GM19455 (cell line): ENCODE data around the gene FSTL1.
"Not testable (repeated sequence)": the region's sequence is repeated elsewhere in the genome, so short reads cannot be mapped to it uniquely, and the experiment has no call there.

Experiments
- ATAC-seq: cut with Tn5 transposase; IDR thresholded peaks from one replicate; pipeline ENCODE4 v1.9.1; 2021; ENCODE audit not compliant: unreplicated experiment

Gene FSTL1

DNA sequence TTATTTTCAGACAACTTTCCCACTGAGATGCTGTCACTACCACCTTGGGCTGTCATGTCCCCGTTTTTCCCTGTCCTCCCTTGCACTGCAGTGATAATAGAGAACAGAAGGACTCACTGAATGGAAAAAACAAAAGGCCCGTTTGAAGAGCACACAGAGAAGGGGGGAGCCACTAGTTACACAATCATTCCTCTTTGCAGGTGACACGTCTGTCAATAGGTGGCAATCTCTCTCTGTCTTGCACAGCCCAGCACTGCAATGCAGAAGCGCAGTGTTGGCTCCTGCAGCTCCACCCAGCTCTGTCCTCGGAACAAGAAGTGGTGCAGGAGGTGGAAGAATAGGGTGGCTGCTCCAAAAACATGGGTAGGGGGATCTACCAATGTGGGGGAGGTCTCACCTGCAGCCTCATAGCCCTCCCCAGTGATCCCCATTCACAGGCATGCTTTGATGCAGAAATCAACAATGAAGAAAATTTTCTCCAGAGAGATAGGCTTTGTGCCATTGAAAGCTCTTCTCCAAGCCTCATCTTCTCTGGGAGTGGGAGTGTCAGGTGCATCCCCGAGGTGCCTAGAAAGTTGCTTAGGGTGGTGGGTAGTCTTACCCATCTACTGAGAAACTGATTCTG, 31.8 kb downstream of the FSTL1 start:
- peak; percentile 63 for ATAC-seq

DNA sequence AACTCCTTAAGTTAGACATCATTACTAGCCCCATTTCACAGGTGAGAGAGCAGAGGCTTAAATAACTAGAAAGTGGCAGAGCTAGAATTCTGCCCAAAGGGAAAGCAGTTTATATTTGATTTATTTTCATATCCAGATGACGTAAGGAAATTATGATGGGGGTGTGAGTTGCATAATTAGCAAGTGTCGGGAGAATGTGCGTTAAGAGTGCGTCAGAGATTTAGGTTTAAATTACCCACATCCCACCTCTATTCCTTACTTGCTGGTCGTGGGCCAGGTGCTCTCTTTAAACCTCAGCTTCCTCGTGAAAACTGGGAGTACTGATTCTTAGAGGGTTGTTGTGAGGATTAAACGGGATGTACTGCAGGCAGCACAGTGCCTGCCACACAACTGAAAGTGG, 32.3 kb downstream of the FSTL1 start:
- ATAC-seq: no peak

DNA sequence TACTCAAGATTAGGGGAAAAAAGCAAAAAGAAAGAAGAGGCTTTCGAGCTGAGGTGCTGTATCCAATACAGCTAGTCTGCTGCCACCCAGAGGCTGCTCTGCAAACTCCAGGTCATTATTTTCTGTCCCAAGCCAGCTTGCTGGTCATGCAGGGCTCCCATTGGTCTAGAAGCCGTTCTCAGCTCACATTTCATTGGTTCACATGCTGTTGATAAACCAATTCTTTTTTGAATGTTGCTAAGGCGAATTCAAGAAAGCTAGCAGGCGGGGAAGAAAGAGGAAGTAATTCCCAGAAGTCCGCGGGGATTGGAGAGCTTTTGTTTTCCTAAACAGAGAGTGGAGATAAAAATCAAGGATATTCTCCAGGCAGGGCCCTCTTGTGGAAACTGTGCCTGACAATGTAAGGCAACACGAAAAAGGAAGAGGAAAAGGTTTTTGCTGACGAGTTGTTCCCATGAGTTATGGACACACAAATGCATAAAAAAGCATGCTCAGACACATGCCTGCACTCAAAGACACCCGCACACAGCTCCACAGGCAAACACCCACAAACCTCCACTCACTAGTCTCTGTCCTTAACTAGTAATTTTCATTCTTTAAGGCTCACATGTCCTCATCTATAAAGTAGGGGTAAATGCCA, 33.4 kb downstream of the FSTL1 start:
- peak; percentile 99 for ATAC-seq

DNA sequence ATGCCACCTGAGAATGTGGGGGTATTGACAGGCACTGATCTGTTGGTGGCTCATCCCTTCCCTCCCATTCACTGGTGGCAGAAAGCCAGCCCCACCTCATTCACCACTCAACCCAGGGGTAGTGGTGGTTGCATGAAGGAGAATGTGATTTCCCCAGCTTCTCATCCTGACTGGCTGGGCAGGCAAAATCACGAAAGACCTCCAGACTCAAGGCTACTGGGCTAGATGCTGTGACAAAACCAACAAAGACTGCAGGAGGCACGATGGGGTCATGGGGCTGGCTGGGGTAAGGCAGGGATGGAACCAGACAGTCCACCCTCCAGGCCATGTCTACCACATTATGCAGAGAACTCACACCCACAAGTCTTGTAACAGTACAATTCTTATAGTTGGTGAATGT, 33.9 kb downstream of the FSTL1 start:
- peak; percentile 35 for ATAC-seq

DNA sequence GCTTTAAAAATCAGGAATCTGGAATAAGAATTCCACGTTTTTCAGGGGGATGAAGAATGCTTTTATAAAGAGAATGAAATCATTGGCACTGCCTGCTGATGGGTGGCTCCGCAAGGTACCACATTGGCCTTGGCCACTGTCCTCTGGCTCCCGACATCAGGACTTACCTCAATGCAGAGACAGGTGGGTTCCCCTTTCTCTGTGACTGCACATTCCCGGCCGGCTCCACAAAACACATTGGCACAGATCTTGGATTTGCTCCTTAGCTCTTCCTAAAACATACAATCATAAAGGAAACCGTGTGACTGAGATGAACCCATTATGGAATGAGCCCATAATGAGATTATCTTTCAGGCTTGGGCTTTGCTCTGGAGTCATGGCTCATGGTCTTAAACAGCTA, 35.0 kb downstream of the FSTL1 start:
- ATAC-seq: no peak

DNA sequence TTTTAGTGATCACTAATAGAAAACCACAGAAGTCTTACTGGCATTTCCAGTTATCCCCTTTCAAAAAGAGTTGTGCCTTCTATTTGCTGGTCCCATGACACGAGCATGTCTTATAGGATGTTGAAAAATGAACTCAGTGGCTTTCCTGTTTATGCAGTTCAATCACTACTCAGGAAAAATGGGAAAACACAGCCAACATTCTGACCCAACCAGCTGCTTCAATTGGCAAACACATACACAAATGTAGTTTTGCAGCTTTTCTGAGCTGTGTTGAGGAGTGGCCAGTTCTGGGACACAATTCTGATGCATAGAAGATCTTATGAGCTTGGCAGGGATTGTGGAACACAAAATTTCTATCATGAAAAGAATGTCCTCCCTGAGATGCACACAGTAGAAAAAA, 40.3 kb downstream of the FSTL1 start:
- ATAC-seq: no peak

DNA sequence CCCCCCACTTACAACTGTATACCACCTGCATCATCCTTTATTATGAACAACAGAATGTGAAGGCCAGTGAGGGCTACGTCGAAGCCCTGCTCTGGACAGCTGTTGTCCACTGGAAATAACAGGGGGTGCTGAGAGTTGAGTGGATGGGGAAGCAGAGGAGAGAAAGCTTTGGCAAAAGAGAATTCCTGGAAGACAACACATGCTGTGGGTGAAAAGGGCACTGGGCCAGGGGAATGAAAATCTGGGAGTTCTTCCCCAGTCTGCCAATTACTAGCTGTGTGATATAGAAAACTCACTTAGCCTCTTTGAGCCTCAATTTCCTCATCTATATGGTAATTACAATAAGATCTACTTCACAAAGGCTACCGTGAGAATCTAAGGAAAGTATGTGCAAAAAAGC, 40.7 kb downstream of the FSTL1 start:
- ATAC-seq: no peak

DNA sequence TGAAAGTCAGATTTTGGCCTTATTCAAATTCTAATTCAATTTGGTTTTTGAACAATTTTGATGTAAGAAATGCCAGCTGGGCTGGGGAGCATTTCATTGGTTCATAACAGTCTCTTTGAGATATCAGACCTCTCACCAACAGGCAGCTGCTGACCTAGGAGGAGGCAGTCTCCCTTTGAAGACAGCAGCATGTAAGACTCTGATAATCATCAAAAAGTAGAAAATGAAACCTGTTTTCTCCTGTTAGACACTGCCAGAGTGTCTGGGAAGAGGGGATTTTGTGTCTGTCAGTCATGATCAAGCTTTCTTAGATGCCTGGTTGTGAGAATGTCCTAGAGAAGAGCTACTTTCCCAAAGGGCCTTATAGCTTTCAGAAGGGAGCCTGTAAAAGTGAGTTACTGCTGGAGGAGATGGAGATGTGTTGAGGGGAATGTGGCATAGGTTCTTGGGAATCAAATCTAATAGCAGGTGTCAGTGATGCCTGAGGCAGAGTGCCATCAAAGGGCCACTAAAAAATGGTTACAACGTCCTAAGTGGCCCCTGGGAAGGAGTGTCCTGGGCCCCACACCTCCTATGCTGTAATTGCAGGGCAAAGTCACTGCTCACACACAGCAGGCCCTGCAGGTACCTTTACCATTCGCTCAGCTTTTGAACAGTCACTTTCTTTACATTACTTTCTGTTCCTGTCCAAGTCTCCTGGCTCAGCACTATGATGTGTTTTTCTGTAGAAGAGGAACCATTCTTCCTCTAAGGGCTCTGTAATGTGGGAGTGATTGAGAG, 43.1 kb downstream of the FSTL1 start:
- no peak for ATAC-seq

DNA sequence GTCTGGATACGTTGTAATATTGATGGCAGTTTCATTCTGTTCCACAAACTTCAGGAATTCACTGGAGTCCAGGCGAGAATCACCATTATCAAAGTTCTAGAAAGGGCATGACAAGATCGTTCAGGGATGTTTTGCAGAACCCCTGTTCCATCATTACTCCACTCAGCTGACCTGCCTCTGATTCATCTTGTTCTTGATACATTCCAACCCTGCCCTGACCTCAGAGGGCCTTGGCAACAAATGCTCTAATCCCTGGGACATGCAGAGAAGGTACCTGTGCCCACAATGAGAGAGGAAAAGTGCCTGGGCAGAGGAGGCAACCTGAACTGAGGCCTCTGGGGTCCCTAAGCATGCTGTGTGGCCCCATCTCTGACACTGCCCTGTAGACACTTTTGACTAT, 45.9 kb downstream of the FSTL1 start:
- ATAC-seq: no peak

DNA sequence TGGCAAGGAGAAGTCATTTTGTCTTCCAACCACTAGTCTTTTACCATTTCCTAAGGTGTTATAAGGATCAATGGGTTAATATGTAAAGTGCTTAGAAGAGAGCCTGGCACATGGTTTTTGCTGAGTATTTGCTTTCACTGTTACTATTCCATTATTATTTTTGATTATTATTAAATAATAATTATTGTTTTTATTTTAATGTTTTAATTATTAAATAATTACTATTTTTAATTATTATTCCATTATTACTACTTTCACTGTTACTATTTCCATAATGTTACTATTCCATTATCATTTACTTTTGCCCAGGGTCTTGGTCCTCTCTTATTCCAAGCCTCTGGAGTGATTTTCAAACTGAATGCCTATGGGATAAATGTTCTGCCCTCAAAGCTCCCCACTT, 48.5 kb downstream of the FSTL1 start:
- ATAC-seq: no peak

DNA sequence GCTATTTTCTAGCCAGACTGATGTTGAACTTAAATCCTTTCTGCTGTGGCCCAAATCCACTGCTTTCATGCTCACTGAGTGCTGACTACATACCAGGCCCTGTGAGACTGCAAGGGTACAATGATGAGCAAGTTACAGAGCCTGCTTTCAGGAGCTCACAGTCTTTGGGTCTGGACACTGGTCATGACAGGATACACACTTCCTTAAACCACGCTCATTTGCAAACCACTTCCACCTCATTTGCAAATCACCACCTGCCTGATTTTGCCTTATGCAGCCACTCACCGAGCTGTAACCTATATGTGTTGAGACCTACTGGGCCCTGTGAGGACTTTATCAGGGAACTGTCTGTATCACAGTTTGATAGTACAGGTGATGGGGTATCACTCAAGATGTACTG, 51.4 kb downstream of the FSTL1 start:
- ATAC-seq: peak; percentile 82

DNA sequence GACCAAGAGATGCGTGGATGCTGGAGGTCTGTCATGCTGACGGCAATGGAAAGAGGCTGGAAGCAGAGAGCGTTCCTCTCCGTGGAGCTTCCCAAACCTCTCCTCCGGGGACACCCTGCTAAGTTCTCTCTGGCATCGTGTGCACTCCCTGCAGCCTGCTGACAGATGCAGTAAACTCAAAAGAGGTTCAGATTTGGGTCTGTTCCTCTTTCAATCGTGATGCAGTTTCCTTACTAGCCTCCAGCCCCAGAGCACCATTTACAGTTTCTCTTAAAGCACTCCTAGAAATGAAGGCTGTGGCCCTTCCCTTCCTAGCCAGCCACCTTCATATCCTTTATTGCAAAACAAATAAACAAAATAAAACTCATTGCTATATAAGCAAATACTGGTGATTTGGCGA, 54.3 kb downstream of the FSTL1 start:
- ATAC-seq: no peak

DNA sequence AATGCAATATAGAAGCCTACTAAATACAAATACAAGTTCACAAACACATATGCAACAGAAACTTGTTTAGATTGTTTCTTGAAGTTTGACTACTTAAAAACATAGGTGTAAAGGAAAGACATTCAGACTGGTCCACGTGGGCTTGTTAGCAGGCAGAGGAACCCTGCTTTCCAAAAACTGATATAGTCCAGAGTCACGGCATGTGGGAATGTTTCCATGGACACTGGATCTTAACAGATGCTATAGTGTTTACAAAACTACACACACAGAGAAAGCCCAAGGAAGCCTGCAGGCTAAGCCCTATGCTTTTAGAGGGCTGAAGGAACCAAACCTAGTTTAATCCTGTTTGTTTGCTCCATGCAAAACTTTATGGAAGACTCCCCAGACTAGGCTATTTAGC, 56.4 kb downstream of the FSTL1 start:
- no peak for ATAC-seq

DNA sequence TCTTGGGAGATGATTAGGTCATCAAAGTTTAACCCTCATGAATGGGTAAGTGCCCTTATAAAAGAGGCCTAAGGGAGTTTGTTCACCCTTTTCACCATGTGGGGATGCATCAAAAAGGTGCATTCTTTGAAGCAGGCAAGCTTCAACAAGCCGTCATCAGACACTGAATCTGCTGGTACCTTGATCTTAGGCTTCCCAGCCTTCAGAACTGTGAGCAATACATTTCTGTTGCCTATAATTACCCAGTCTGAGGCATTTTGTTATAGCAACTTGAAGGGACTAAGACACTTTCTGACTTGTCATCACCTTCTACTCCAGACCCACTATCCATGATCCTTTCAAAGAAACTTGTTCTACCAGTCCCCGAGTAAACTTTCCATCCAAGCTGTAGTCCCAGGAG, 57.0 kb downstream of the FSTL1 start:
- no peak for ATAC-seq

DNA sequence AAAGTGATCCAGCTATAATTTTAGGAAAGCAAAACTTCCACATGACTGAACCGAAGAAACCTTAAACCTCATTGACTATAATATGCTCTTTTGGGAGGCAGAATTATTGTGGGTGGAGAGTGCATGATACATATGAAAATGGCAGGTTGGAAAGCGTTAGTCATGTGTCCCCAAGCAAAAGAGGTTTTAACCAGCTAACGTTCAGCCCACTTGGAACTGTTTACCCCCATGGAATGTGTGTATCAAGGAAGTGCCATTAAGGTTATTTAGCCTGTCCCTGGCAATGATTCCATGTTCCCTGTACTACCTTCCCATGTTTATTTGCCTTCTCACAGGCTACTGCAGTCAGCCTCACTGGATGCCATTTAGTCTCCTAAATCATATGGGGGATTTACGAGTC, 57.5 kb downstream of the FSTL1 start:
- ATAC-seq: no peak

DNA sequence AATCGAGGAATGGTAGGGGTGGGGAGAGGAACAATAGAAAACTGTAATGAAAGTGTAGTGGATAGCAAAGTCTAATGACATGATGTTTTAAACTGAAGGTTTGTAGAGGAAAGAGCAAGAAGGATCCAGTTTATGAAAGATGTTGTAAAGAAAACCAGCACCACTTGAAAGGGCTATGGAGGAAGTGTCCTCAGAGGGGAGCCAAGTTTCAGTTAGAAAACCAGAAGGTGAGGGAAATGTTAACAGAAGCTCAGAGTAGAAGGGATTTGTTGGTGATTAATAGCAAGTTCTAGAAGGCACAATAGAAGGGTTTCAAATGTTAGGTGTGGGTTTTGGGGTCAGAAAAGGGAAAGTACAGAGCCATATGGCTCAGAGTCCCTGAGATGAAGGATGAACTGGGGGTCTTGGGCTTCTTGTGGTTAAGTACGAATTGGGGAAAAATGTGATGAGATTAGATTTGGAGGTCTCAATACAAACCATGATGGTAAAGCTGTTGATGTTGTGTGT, 67.8 kb downstream of the FSTL1 start:
- ATAC-seq: no peak

DNA sequence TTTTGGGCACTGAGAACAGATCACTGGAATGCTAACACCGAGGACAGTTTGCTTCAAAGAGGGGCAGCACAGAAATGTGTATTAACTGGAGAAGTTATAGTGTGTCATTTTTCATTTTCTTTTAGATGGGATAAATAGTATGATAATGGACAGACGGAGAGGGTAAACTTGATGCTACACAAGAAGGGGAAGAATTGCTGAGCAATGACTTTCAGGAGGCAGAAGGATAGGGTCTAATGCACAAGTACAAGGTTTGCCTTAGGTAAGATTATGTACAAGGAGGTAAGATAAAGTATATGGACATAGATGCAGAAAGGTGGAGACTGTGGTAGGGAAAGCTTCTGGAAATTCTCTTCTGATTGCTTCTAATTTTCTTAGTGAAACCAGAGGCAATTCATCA, 69.3 kb downstream of the FSTL1 start:
- ATAC-seq: no peak

DNA sequence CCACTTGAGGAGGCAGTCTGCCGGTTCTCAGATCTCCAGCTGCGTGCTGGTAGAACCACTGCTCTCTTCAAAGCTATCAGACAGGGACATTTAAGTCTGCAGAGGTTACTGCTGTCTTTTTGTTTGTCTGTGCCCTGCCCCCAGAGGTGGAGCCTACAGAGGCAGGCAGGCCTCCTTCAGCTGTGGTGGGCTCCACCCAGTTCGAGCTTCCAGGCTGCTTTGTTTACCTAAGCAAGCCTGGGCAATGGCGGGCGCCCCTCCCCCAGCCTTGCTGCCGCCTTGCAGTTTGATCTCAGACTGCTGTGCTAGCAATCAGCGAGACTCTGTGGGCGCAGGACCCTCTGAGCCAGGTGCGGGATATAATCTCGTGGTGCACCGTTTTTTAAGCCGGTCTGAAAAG, 72.8 kb downstream of the FSTL1 start:
- not testable (repeated sequence) for ATAC-seq

DNA sequence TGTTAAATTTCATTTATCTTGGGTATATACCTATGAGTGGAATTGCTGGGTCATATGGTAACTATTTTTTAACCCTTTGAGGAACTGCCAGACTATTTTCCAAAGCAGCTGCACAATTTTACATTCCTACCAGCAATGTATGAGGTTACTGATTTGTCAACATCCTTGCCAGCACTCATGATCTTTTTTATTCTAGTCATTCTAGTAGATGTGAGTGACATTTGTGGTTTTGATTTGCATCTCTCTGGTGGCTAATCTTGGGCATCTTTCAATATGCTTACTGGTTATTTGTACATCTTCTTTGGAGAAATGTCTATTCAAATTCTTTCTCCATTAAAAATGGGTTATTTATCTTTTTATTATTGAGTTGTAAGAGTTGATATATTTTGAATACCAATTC, 80.3 kb downstream of the FSTL1 start:
- no peak for ATAC-seq

DNA sequence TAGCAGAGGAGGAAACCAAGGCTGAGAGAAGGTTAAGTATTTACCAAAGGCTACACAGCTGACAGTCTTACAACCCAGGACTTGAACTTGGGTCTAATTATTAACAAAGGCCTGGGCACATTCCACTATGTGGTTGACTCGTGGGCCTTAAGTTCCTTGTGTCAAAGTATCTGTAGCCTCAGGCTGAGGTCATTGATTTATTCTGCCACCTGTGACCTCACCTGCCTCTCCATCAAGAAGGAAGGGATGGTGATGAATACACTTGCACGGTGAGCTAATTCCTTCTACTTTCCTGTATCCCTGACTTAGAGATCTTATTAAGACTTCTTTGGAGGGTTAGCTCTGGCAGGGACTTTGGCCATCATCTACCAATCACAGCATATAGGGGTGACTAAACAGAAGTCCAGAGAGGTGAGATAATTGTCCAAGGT, 81.7 kb downstream of the FSTL1 start:
- no peak for ATAC-seq

DNA sequence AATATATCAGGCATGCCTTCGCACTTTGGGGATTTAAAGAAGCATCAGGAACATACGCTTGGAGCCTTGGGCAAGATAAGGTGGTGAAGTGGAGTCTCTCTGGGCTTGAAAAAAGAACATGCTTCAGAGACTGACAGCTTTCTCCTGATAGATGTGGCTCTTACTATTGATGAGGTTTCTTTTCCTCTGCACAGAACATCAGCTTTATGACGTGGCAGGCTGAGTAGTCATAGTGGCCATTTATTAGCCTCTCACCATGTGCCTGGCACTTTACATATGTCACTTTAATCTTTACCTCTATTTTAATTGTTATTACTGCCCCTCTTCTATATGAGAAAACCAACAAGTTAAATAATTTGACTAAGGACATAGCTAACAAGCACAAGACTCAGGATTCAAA, 82.6 kb downstream of the FSTL1 start:
- no peak for ATAC-seq

DNA sequence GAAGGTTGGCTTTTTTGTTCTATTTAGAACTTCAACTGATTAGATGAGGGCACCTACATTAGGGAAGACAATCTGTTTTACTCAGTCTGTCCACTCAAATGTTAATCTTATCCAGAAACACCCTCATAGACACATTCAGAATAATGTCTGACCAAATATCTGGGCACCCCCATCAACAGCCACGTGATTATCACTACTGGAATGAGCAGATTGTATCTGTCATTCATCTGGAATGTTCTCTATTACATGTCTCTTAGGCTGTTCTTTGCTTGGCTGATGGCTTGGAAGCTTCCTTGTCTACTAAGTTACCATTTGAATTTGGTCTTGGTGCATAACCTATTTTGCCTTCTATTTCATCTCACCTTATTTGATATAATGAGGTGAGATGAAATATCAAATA, 86.0 kb downstream of the FSTL1 start:
- ATAC-seq: no peak
